GM21786 (cell line): ENCODE measurements around the gene KCNG2.
"Not testable (repeated sequence)": the region's sequence is repeated elsewhere in the genome, so short reads cannot be mapped to it uniquely, and the experiment has no call there.

Experiments
- ATAC-seq: cut with Tn5 transposase; IDR thresholded peaks from one replicate; pipeline ENCODE4 v1.9.1; 2021; ENCODE audit not compliant: unreplicated experiment

KCNG2 gene

GRCh38 chr18:79867666-79868065 lies 69.9 kb downstream of the KCNG2 start:
- no peak for ATAC-seq

GRCh38 chr18:79868168-79868784 lies 70.5 kb downstream of the KCNG2 start:
- ATAC-seq: no peak

GRCh38 chr18:79868811-79869541 lies 71.2 kb downstream of the KCNG2 start:
- no peak for ATAC-seq

- ATAC-seq: no peak
Observed at GRCh38 chr18:79869591-79870300, 72.0 kb downstream of the KCNG2 start.

- ATAC-seq: no peak
Observed at GRCh38 chr18:79870301-79871025, 72.7 kb downstream of the KCNG2 start.

- no peak for ATAC-seq
Observed at GRCh38 chr18:79871026-79871390, 73.3 kb downstream of the KCNG2 start.

GRCh38 chr18:79871481-79872091 lies 73.8 kb downstream of the KCNG2 start:
- no peak for ATAC-seq

GRCh38 chr18:79872527-79873444 lies 75.0 kb downstream of the KCNG2 start:
- ATAC-seq: no peak

- ATAC-seq: no peak
Observed at GRCh38 chr18:79873449-79874110, 75.8 kb downstream of the KCNG2 start.

GRCh38 chr18:79874553-79875530 lies 77.1 kb downstream of the KCNG2 start:
- no peak for ATAC-seq

- ATAC-seq: no peak
Observed at GRCh38 chr18:79875531-79875919, 77.8 kb downstream of the KCNG2 start.

- ATAC-seq: no peak
Observed at GRCh38 chr18:79875931-79876461, 78.3 kb downstream of the KCNG2 start.

GRCh38 chr18:79876497-79876896 lies 78.8 kb downstream of the KCNG2 start:
- no peak for ATAC-seq

- ATAC-seq: no peak
Observed at GRCh38 chr18:79877163-79878091, 79.7 kb downstream of the KCNG2 start.

GRCh38 chr18:79878246-79878645 lies 80.5 kb downstream of the KCNG2 start:
- ATAC-seq: not testable (repeated sequence)

- no peak for ATAC-seq
Observed at GRCh38 chr18:79878741-79879378, 81.1 kb downstream of the KCNG2 start.

- no peak for ATAC-seq
Observed at GRCh38 chr18:79879566-79879965, 81.8 kb downstream of the KCNG2 start.
